COLO668 (cell line): ENCODE results near the gene OR2AG1.
"Not testable (repeated sequence)": the region's sequence is repeated elsewhere in the genome, so short reads cannot be mapped to it uniquely, and the experiment has no call there.

Experiments
- DNase-seq: peaks from one replicate; lab custom pipeline; 2025; ENCODE audit not compliant: unreplicated experiment; lab: John Stamatoyannopoulos, UW

The OR2AG1 gene

GRCh38 chr11:6790546-6790945 lies 7.7 kb downstream of the OR2AG1 start:
- DNase-seq, result no peak

- no peak for DNase-seq
Observed at GRCh38 chr11:6794639-6795038, 11.8 kb downstream of the OR2AG1 start.

GRCh38 chr11:6799402-6799801 lies 16.6 kb downstream of the OR2AG1 start, which contains the start of gene OR6A2:
TSS of gene OR6A2 (minus strand) at chr11:6799689. CDS start at chr11:6795708, 3,981 bp downstream.
- no peak for DNase-seq

GRCh38 chr11:6801075-6801474 lies 18.3 kb downstream of the OR2AG1 start:
- DNase-seq, result not testable (repeated sequence)

- DNase-seq, result peak; percentile 14
Observed at GRCh38 chr11:6812390-6813005, 29.7 kb downstream of the OR2AG1 start.

DNA sequence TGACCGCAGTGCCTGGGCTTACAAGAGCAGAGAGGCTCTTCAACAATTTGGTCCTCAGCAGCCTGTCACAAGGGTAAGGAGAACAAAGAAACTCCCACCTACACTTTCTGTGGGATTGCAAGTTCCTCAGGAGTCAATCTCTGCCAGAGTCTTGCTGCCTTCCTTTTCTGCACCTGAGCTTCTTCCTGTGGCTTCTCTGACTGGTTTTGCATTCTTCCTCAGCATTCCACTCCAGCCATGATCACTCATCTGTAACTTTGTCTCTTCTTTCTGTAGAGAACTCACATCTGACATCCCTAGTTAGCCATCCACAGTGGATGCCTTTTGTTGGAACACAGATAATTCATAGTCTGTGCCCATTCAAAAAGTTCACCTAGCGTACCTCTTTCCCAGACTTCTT lies 30.8 kb downstream of the OR2AG1 start:
- DNase-seq, result no peak

- no peak for DNase-seq
Observed at GRCh38 chr11:6817694-6818093, 34.9 kb downstream of the OR2AG1 start.

GRCh38 chr11:6818967-6819366 lies 36.1 kb downstream of the OR2AG1 start:
- DNase-seq, result no peak

DNA sequence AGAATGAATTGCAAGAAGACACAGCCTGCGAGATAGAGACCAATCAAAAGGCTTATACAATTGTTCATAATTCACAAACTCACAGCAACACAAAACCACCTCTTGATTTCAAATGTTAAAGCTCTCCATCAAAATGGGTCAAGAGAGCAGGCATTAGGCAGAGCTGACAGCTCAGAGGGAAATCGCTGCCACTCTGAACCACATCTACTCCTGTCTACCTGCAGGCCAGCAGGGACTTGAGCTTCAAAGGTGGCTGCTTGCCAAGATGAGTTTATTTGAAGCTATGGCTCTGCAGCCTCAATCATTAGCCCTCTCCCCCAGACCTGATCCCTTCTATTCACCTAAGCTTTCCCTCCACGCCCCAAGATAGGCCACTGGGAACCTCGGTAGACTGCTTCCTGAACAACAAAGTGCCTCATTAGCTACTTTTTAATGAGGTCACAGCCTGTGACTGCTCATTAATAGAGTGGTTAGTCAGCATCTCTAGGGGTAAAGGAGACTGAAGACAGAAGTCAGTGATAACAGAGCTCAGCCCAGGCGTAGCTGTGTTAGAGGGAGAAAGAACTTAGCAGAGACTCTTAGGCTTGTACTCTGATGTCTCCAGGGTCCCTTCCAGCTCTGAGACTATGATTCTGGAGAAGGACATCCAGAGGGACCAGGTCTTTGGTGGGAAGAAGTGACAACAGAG lies 41.5 kb downstream of the OR2AG1 start:
- no peak for DNase-seq

- DNase-seq, result no peak
Observed at GRCh38 chr11:6825231-6825744, 42.5 kb downstream of the OR2AG1 start.

DNA sequence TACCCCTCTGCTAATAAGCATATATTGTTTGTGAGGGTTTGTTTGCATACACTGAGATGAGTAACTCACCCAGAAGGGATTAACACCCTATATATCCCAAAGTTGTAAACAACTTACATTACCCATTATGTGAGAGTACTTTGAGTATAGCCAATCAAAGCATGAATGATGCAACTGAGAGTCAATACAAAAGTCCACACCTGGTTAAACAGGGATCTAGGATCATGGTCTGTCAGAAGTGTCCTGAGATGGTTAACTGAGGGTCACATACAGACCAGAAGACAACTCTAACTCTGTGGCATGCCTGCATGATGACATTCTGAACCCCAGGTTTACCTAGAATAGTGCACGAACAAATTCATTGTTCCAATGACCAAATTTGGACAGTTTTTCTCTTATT lies 45.3 kb downstream of the OR2AG1 start:
- DNase-seq, result no peak

- no peak for DNase-seq
Observed at GRCh38 chr11:6833356-6833755, 50.5 kb downstream of the OR2AG1 start.

- DNase-seq, result no peak
Observed at GRCh38 chr11:6834021-6834420, 51.2 kb downstream of the OR2AG1 start.
